DMS 273 (cell line): ENCODE results near the gene ATF7.

Source experiments
- DNase-seq: peaks from one replicate; lab custom pipeline; 2025; ENCODE audit not compliant: unreplicated experiment; lab: John Stamatoyannopoulos, UW

ATF7 gene

DNA sequence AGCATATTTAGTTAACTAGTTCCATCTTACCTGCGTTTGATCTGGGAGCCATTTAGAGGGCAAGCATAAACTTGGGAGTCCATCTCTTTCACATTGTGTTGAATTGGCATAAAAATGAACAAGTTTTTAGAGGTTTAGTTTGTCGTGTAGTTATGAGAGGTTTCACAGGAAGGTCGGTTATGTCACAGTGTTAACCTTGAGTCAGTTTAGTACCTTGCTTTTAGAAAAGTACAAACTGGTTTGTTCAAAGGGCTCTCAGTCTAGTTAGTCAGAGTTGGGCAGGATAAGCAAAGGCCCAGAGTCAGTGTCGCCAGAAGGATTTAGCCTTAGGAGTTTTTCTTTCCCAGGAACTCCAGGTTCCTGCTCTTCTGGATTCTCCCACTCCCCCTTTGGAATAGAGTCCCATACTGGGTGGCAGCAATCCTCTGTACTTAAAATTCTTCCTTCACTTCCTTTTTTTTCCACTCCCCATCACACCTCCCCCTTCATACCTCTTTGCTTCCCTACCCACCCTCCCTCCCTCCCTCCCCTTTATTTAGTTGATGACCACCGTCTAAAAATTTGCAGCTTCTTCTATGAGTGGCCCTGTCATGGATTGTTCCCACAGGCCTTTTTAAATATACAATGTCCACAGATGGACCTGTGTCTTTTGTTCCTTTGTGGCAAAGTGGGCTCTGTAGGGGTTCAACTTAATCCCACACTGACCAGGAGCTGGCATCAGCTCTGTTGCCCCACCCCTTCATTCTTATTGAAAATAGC is 162.2 kb downstream of the ATF7 start:
- no peak for DNase-seq

DNA sequence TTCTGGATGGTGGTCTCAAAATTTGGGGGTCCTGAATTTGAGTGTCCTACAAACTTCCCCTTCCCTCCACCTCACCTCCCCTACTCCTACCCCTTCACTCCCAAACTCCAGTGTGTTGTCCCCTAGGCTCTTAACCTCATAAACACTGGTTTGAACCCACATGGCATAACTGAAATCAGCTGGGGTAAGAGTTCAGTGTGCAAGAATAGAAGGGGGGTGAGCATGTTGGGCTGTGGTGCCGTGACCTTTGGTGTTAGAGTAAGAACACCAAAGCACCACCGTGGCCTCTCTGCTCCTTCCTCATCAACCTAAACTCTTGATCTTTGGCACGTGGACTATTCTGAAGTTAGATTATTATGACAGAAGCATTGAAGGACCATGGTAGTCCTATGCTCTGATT is 163.2 kb downstream of the ATF7 start:
- DNase-seq: no peak

- no peak for DNase-seq
Measured at GRCh38 chr12:53461591-53461990, 164.6 kb downstream of the ATF7 start.

- no peak for DNase-seq
Measured at GRCh38 chr12:53461059-53461458, 165.1 kb downstream of the ATF7 start.

DNA sequence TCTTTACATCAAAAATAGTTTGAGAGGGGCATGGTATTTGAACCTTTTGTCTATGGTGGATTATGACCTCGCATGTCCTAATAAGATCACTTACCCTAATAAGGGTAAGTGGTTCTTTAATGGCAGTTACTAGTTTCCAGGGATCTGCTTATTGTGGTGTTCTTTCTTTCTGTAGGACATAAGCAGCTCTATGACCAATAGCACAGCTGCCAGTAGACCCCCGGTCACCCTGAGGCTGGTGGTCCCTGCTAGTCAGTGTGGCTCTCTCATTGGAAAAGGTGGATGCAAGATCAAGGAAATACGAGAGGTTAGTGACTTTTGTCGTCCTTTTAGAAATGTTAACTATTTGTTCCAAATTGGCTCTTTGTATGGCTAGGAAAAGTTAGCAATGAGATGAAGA is 167.1 kb downstream of the ATF7 start:
- no peak for DNase-seq
